Stomach smooth muscle (tissue), 2 donors: Measurements from ENCODE around the gene HDAC8.

Source experiments
- H3K27ac ChIP-seq: one replicate; pipeline ENCODE4 v1.7.0; 2013; ENCODE audit warnings: mild to moderate bottlenecking, low read length, inconsistent platforms
- H3K27me3 ChIP-seq, 2 donors: one replicate each; pipeline ENCODE4 v1.7.0; 2013; ENCODE audit warnings: low read length in 2 of 2; ENCODE audit not compliant: insufficient read depth in 2 of 2, control insufficient read depth in 1 of 2
- H3K36me3 ChIP-seq, 2 donors: one replicate each; pipeline ENCODE4 v1.7.0; 2013; ENCODE audit warnings: low read length in 2 of 2; ENCODE audit not compliant: control insufficient read depth in 2 of 2, insufficient read depth in 2 of 2
- H3K4me1 ChIP-seq: one replicate; pipeline ENCODE4 v1.7.0; 2013; ENCODE audit warnings: low read length; ENCODE audit not compliant: control insufficient read depth, insufficient read depth
- H3K4me3 ChIP-seq, 2 donors: one replicate each; pipeline ENCODE4 v1.7.0; 2013; ENCODE audit warnings: low read length in 2 of 2
- H3K9ac ChIP-seq, 2 donors: one replicate each; pipeline ENCODE4 v1.7.0; 2013; ENCODE audit warnings: low read length in 2 of 2, mild to moderate bottlenecking in 1 of 2
- H3K9me3 ChIP-seq, 2 donors: one replicate each; pipeline ENCODE4 v1.7.0; 2013; ENCODE audit warnings: low read length in 2 of 2; ENCODE audit not compliant: control insufficient read depth in 2 of 2
- donor health status: healthy.
- donor health status: Pancreatic carcinoma.

The HDAC8 gene

DNA sequence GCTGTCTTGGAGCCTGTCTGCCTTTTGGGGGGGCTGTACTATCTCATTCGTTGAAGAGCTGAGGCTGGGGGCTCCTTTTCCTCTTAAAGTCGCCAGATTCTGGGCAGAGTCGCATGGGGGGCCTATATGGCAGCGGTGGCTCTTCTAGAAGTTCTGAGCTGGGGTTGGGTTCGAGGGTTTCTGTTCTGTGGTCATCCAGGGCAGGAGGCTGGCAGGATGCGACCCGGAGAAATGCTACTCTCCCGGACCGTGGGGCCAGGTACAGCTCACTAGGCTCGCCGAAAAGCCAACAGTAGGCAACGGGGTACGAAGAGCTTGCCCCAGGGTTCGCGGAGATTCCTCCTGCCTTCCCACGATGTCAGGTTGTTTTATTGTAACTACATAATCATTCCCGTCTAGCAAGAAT, 265.0 kb downstream of the HDAC8 start:
- no peak overlapping the region for H3K27ac ChIP-seq
- H3K4me1 ChIP-seq = peaks cover 37% of the 10 kb centered on the region
- peak overlapping the region in 1 of 2 donors; percentile 37 for H3K9ac ChIP-seq
- no peaks in the 10 kb centered on the region for H3K9me3 ChIP-seq
- H3K36me3 ChIP-seq = no peaks in the 10 kb centered on the region
- H3K27me3 ChIP-seq = peaks cover 0 to 46% of the 10 kb centered on the region in 2 donors
- H3K4me3 ChIP-seq = peak overlapping the region; percentile 49 to 74

- Histone ChIP-seq H3K9me3 (no peaks in the 10 kb centered on the region), H3K27ac (peak overlapping the region; percentile 46), H3K36me3 (no peaks in the 10 kb centered on the region), H3K4me3 (peak overlapping the region; percentile 49 to 74), H3K9ac (peak overlapping the region in 1 of 2 donors; percentile 37), H3K27me3 (peaks cover 0 to 47% of the 10 kb centered on the region in 2 donors), H3K4me1 (peaks cover 37% of the 10 kb centered on the region)
Measured at GRCh38 chrX:72306851-72307645, 265.6 kb downstream of the HDAC8 start.

DNA sequence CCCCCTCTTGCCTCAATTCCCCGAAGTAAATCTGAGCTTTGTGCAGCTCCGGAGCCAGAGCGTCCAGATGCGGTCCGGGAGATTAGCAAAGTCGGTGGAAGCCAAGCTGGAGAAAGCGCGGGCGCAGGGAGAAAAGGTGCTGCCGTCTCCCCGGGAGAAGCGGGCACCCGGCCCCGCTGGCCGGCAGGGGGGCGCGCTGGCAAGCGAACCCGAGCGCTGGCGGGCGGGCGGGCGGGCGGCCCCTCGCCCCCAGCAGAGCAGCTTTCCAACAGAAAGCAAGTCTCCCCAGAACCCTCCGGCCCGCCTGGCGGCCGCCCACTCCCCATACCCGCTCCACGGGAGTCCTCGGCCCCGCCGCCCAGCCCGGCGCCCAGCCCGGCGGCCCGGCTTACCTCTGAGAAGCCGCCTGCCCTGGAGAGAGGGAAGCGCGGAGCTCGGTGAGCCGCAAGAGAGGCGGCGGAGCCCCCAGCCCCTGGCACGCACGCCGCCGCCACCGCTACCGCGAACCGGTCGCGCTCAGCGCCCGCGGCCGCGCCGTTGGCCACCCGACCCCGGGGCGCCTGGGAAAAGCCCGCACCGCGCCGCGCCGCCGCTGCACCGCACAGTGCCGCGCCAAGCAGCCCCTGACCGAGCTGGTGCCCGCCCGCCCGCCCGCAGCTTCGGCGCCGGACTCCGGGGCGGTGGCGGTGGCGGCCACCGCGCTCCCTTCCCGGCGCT, 266.4 kb downstream of the HDAC8 start:
- H3K9me3 ChIP-seq = no peaks in the 10 kb centered on the region
- peak overlapping the region; percentile 57 to 74 for H3K4me3 ChIP-seq
- H3K27ac ChIP-seq = no peak overlapping the region
- peaks cover 0 to 44% of the 10 kb centered on the region in 2 donors for H3K27me3 ChIP-seq
- H3K9ac ChIP-seq = no peak overlapping the region
- no peaks in the 10 kb centered on the region for H3K36me3 ChIP-seq
- H3K4me1 ChIP-seq = peaks cover 37% of the 10 kb centered on the region

- H3K4me3 ChIP-seq = peak within 1 kb of the TSS; percentile 57 to 74
- H3K4me1 ChIP-seq = peaks cover 37% of the 10 kb centered on the region
- H3K27me3 ChIP-seq = peaks cover 0 to 49% of the 10 kb centered on the region in 2 donors
- peak within 1 kb of the TSS; percentile 46 for H3K27ac ChIP-seq
- H3K9me3 ChIP-seq = no peaks in the 10 kb centered on the region
- H3K9ac ChIP-seq = peak within 1 kb of the TSS; percentile 37 to 47
- no peaks in the 10 kb centered on the region for H3K36me3 ChIP-seq
Measured at GRCh38 chrX:72305286-72306084, 267.2 kb downstream of the HDAC8 start, which contains the start of gene CITED1. TSS of gene CITED1 (minus strand) at chrX:72305914. CDS start at chrX:72302869, 3,045 bp downstream.

DNA sequence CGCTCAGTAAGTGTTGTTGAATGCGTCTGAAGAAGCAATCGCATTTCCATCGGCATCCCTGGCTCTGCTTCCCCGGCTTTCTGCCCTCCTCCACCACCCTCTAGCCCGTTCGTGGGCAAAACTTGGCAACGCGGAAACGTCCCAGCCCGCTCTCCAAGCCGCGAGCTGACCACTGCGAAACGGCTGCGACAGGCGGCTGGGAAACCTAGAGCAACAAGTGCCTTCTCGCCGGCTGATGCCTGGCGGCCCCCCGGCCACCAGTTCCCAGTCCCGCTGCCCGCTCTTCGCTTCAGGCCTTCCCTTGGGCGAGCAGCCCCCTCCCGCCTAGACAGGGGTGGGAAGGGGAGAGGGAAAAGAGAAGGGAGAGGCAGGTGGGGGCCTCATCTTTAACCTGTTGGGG, 267.8 kb downstream of the HDAC8 start:
- Histone ChIP-seq H3K27me3 (peaks cover 0 to 51% of the 10 kb centered on the region in 2 donors), H3K27ac (no peak overlapping the region), H3K9ac (peak overlapping the region in 1 of 2 donors; percentile 47), H3K9me3 (no peaks in the 10 kb centered on the region), H3K36me3 (no peaks in the 10 kb centered on the region), H3K4me3 (peak overlapping the region; percentile 57 to 74), H3K4me1 (peaks cover 37% of the 10 kb centered on the region)

GRCh38 chrX:72301781-72302180, 270.9 kb downstream of the HDAC8 start:
- Histone ChIP-seq H3K9me3 (no peaks in the 10 kb centered on the region), H3K36me3 (no peaks in the 10 kb centered on the region), H3K27me3 (peaks cover 0 to 46% of the 10 kb centered on the region in 2 donors), H3K27ac (no peak overlapping the region), H3K9ac (no peak overlapping the region), H3K4me3 (no peak overlapping the region), H3K4me1 (peaks cover 15% of the 10 kb centered on the region)

DNA sequence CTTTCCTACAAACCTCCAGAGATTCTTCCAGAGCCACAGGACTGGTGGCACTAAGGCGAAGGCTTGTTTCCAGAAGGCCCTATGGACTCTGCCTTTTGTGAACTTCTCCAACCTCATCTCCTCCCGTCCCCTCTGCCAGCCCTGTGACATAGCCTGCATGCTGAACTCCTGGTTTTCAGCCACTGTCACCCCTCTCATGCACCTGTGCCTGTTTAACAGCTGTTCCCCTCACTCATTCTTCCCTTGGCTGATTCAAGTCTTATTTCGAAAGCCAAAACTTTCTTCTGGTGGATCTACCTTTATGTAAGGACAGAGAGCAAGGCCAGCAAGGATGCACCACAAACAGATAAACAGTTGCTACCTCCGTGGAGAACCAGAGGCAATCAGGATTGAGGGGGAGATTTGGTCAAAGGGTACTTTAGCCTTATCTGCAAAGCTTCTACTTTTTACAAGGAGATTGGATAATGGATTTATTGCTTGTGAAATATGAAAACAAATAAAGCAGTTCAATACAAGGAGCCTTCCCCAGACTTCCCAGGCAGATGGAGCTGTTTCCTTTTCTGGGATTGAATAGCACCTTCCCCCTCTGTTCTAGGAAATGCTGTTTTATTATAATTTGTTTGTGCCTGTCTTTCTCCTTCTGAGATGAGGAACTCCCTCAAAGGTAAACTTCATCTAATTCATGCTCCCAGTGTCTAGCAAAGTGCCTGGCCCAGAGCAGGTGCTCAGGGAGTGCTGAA, 272.6 kb downstream of the HDAC8 start:
- no peak overlapping the region for H3K4me3 ChIP-seq
- H3K27me3 ChIP-seq = peaks cover 0 to 48% of the 10 kb centered on the region in 2 donors
- no peak overlapping the region for H3K9ac ChIP-seq
- H3K4me1 ChIP-seq = peaks cover 5% of the 10 kb centered on the region
- H3K27ac ChIP-seq = no peak overlapping the region
- no peaks in the 10 kb centered on the region for H3K9me3 ChIP-seq
- H3K36me3 ChIP-seq = no peaks in the 10 kb centered on the region

GRCh38 chrX:72297953-72298730, 274.5 kb downstream of the HDAC8 start:
- no peak overlapping the region for H3K4me3 ChIP-seq
- H3K27me3 ChIP-seq = peaks cover 0 to 37% of the 10 kb centered on the region in 2 donors
- no peak overlapping the region for H3K27ac ChIP-seq
- H3K9ac ChIP-seq = no peak overlapping the region
- H3K9me3 ChIP-seq = no peaks in the 10 kb centered on the region
- H3K4me1 ChIP-seq = no peaks in the 10 kb centered on the region
- no peaks in the 10 kb centered on the region for H3K36me3 ChIP-seq

- no peaks in the 10 kb centered on the region for H3K4me1 ChIP-seq
- H3K27ac ChIP-seq = no peak overlapping the region
- H3K9me3 ChIP-seq = no peaks in the 10 kb centered on the region
- no peak overlapping the region for H3K9ac ChIP-seq
- no peak overlapping the region for H3K4me3 ChIP-seq
- H3K27me3 ChIP-seq = peaks cover 0 to 29% of the 10 kb centered on the region in 2 donors
- H3K36me3 ChIP-seq = no peaks in the 10 kb centered on the region
Measured at GRCh38 chrX:72296991-72297390, 275.7 kb downstream of the HDAC8 start.
